A549 (cell line): ENCODE data around the gene TBL1X. TPM values are rescaled to one million over a fixed set of nuclear protein-coding genes. Genes with fewer than 3 reads are reported as not detected.

Experiments used
- ATAC-seq, 2 experiments: fragments of 200-7000 bp in 1 of 2; fragments of >200 bp in 1 of 2; cut with Nextera tagmentation in 1 of 2; cut with Tn5 transposase in 1 of 2; 3 replicates each; pipeline versions ENCODE4 v1.8.0 to v1.9.1; 2018 to 2020; ENCODE audit warnings: mild to moderate bottlenecking in 1 of 2, moderate library complexity in 1 of 2
- CTCF ChIA-PET: fragments of 300-600 bp; sonication (Branson Sonifier 250); formaldehyde crosslinking; extraction: SDS; loops from one replicate; lab custom pipeline; 2021; ENCODE audit warnings: antibody characterized with exemption, inconsistent platforms; lab: Yijun Ruan, JAX
- POLR2A ChIA-PET: fragments of 350-600 bp; formaldehyde crosslinking; extraction: SDS; loops from one replicate; lab custom pipeline; 2021; ENCODE audit warnings: antibody characterized with exemption, inconsistent platforms; lab: Yijun Ruan, JAX
- DNase-seq, 2 experiments: peaks; one replicate each; pipeline versions ENCODE4 v3.0.0 to v3.0.0-alpha.2; 2011 to 2016; ENCODE audit warnings: low read depth in 1 of 2, low spot score in 1 of 2
- FAIRE-seq: peaks from 2 replicates; lab custom pipeline; 2011; peaks lifted over from hg19 to GRCh38; lab: Jason Lieb, UNC
- H3K27ac ChIP-seq, 2 experiments: fragments of >200 bp; sonication (Bioruptor Twin); formaldehyde crosslinking; 3 replicates each; pipeline ENCODE4 v1.5.1; 2016 to 2017
- H3K4me1 ChIP-seq: fragments of >200 bp; sonication (Bioruptor Twin); formaldehyde crosslinking; 3 replicates; pipeline ENCODE4 v1.6.1; 2016
- H3K4me2 ChIP-seq: fragments of >200 bp; sonication (Bioruptor Twin); formaldehyde crosslinking; 3 replicates; pipeline ENCODE4 v1.6.1; 2016
- H3K4me3 ChIP-seq: fragments of >200 bp; sonication (Bioruptor Twin); formaldehyde crosslinking; 3 replicates; pipeline ENCODE4 v1.5.1; 2016
- H3K9me3 ChIP-seq: fragments of >200 bp; sonication (Bioruptor Twin); formaldehyde crosslinking; 3 replicates; pipeline ENCODE4 v1.6.1; 2016
- ATOH8 ChIP-seq: fragments of 250-450 bp; sonication (Bioruptor Pico); IDR thresholded peaks from 2 replicates; pipeline ENCODE4 v1.5.0; 2020; ENCODE audit warnings: low read depth, mild to moderate bottlenecking, moderate library complexity
- BCL3 ChIP-seq: fragments of >200 bp; sonication (Bioruptor Twin); formaldehyde crosslinking; IDR thresholded peaks from 3 replicates; pipeline ENCODE4 v1.6.1; 2016
- CEBPB ChIP-seq, 2 experiments: fragments of >200 bp in 1 of 2; sonication (Bioruptor Twin) in 1 of 2; formaldehyde crosslinking in 1 of 2; IDR thresholded peaks; 2 replicates each; pipeline ENCODE4 v1.6.1; 2012 to 2016
- CHD4 ChIP-seq: fragments of 200-600 bp; sonication (generic); IDR thresholded peaks from 2 replicates; pipeline ENCODE4 v1.6.1; 2016; ENCODE audit warnings: antibody characterized with exemption, mild to moderate bottlenecking, borderline replicate concordance
- E2F6 ChIP-seq: IDR thresholded peaks from 2 replicates; pipeline ENCODE4 v1.6.1; 2012; ENCODE audit warnings: low read depth, borderline replicate concordance
- ESRRA ChIP-seq: fragments of 150-350 bp; IDR thresholded peaks from 2 replicates; pipeline ENCODE4 v1.6.1; 2014; ENCODE audit warnings: mild to moderate bottlenecking, low read length, borderline replicate concordance
- FOSB ChIP-seq: fragments of 250-450 bp; sonication (Bioruptor Pico); IDR thresholded peaks from 2 replicates; pipeline ENCODE4 v1.5.0; 2020; ENCODE audit warnings: mild to moderate bottlenecking, moderate library complexity
- FOSL2 ChIP-seq, 2 experiments: fragments of 450-650 bp in 1 of 2; fragments of >200 bp in 1 of 2; sonication (Bioruptor Twin) in 1 of 2; formaldehyde crosslinking; IDR thresholded peaks; 2 replicates each; pipeline versions ENCODE4 v1.5.0 to v1.6.1; 2016 to 2020; ENCODE audit warnings: mild to moderate bottlenecking in 1 of 2, moderate library complexity in 1 of 2
- JUNB ChIP-seq: fragments of >200 bp; sonication (Bioruptor Twin); formaldehyde crosslinking; IDR thresholded peaks from 2 replicates; pipeline ENCODE4 v1.6.1; 2016
- KDM1A ChIP-seq: fragments of 200-600 bp; sonication (generic); IDR thresholded peaks from 2 replicates; pipeline ENCODE4 v1.6.1; 2016; ENCODE audit warnings: low read depth, mild to moderate bottlenecking
- MYC ChIP-seq: IDR thresholded peaks from 2 replicates; pipeline ENCODE4 v1.6.1; 2012; ENCODE audit warnings: mild to moderate bottlenecking, inconsistent platforms, low read length, improper control_type of control experiment, borderline replicate concordance
- PHF8 ChIP-seq: fragments of 200-600 bp; sonication (generic); IDR thresholded peaks from 2 replicates; pipeline ENCODE4 v1.6.1; 2016; ENCODE audit warnings: low read depth, mild to moderate bottlenecking, antibody characterized with exemption, moderate library complexity, borderline replicate concordance
- POLR2A ChIP-seq: IDR thresholded peaks from 2 replicates; pipeline ENCODE4 v1.6.1; 2012; ENCODE audit warnings: mild to moderate bottlenecking, low read length
- RARB ChIP-seq: fragments of 250-450 bp; sonication (Bioruptor Pico); IDR thresholded peaks from 2 replicates; pipeline ENCODE4 v1.8.0; 2021; ENCODE audit warnings: mild to moderate bottlenecking, moderate library complexity
- SMC3 ChIP-seq: fragments of >200 bp; sonication (Bioruptor Twin); formaldehyde crosslinking; IDR thresholded peaks from 3 replicates; pipeline ENCODE4 v1.6.1; 2018; ENCODE audit warnings: inconsistent platforms
- TP53 ChIP-seq: fragments of 250-450 bp; sonication (Bioruptor Pico); IDR thresholded peaks from 2 replicates; pipeline ENCODE4 v1.5.0; 2021; ENCODE audit warnings: mild to moderate bottlenecking, moderate library complexity
- USF2 ChIP-seq: fragments of 450-650 bp; IDR thresholded peaks from 2 replicates; pipeline ENCODE4 v1.6.1; 2014; ENCODE audit warnings: antibody characterized with exemption
- ZFP36 ChIP-seq: fragments of 450-650 bp; IDR thresholded peaks from 2 replicates; pipeline ENCODE4 v1.6.1; 2014; ENCODE audit warnings: borderline replicate concordance; ENCODE audit not compliant: partially characterized antibody
- ZSCAN20 ChIP-seq: fragments of 250-450 bp; sonication (Bioruptor Pico); IDR thresholded peaks from 2 replicates; pipeline ENCODE4 v1.8.0; 2022; ENCODE audit warnings: mild to moderate bottlenecking, moderate library complexity
- WGBS: methylation state at CpG from one replicate; pipeline ENCODE4 v1.1.6; 2017; ENCODE audit errors: missing lambda C conversion rate; 5-methylcytosine and 5-hydroxymethylcytosine counted together
- polyA plus RNA-seq, 4 experiments: library from polyadenylated mRNA; depleted of rRNA in 3 of 4; stranded (reverse); fragments of >200 nt; fragmentation: RNase III in 1 of 4; extraction: RNeasy Plus Mini Kit Qiagen cat#74134 plus additional on column Dnase treatment in 1 of 4; gene quantifications; 2 replicates in 3 of 4; 3 replicates in 1 of 4; pipeline ENCODE4 v1.2.3, GENCODE V29; 2011 to 2017

The TBL1X gene
- polyA plus RNA-seq, 2 of the 4 experiments (the other 2 are of a cell fraction) = 14.6 to 18.0 TPM

- no peak overlapping the region for H3K27ac ChIP-seq
- H3K9me3 ChIP-seq = no peaks in the 10 kb centered on the region
- ChIA-PET POLR2A (no interaction called here), CTCF (no interaction called here)
- 86% methylated on average over 3 of the region's 4 CpGs for WGBS
- no peak overlapping the region for H3K4me3 ChIP-seq
- no peak for DNase-seq
- H3K4me1 ChIP-seq = peaks cover 21% of the 10 kb centered on the region
- no peak for ATAC-seq
- no peak for TF ChIP-seq CHD4
- TF ChIP-seq RARB (CRISPR knock-in tag) = no peak
- no peak overlapping the region for H3K4me2 ChIP-seq
- no peak for FAIRE-seq
Observed at GRCh38 chrX:9529223-9529622, 64.4 kb downstream of the TBL1X start.

GRCh38 chrX:9530848-9531274 is 66.0 kb downstream of the TBL1X start:
- DNase-seq (peak; percentile 70 to 76), FAIRE-seq (no peak), ATAC-seq (peak; percentile 91 to 95)
- Histone ChIP-seq H3K27ac (peak overlapping the region in 1 of 2 experiments; percentile 10; a peak in 1 of 6 replicates), H3K9me3 (no peaks in the 10 kb centered on the region), H3K4me3 (no peak overlapping the region), H3K4me1 (peaks cover 19% of the 10 kb centered on the region), H3K4me2 (peak overlapping the region; percentile 72)
- 0% methylated on average over 4 of the region's 9 CpGs for WGBS
- TF ChIP-seq ATOH8 (CRISPR knock-in tag) = no peak
- no peak for TF ChIP-seq KDM1A
- peak; percentile 59; the same call in 1 of the 2 replicates for TF ChIP-seq USF2
- CTCF ChIA-PET = no interaction called here
- POLR2A ChIA-PET = no interaction called here

- ChIA-PET POLR2A (no interaction called here), CTCF (no interaction called here)
- peaks cover 14% of the 10 kb centered on the region for H3K4me1 ChIP-seq
- DNase-seq (no peak), FAIRE-seq (no peak), ATAC-seq (no peak)
- no peak overlapping the region for H3K4me2 ChIP-seq
- H3K4me3 ChIP-seq = no peak overlapping the region
- WGBS = 98% methylated on average over 12 of the region's 12 CpGs
- H3K27ac ChIP-seq = peak overlapping the region in 1 of 2 experiments; percentile 4; a peak in 1 of 6 replicates
- TF ChIP-seq FOSL2 (IDR thresholded peaks at IDR 0.05) (no peak), FOSL2 (CRISPR knock-in tag; IDR thresholded peaks at IDR 0.05) (no peak), JUNB (no peak), ZFP36 (no peak), PHF8 (no peak), ESRRA (no peak), MYC (no peak), SMC3 (no peak), CEBPB (IDR thresholded peaks at IDR 0.05) (no peak), ATOH8 (CRISPR knock-in tag) (no peak), E2F6 (no peak), POLR2A (no peak), FOSB (CRISPR knock-in tag) (no peak), ZSCAN20 (no peak), TP53 (CRISPR knock-in tag) (no peak), BCL3 (no peak)
- no peaks in the 10 kb centered on the region for H3K9me3 ChIP-seq
Observed at GRCh38 chrX:9532349-9532748, 67.5 kb downstream of the TBL1X start.
